WI38 (cell line): ENCODE results near the gene TOGARAM2.

ENCODE experiments used
- H3K4me3 ChIP-seq: 2 replicates; pipeline ENCODE4 v1.5.1; 2011; ENCODE audit warnings: low read depth, mild to moderate bottlenecking, control low read depth, low read length
- CTCF ChIP-seq: IDR thresholded peaks from 2 replicates; pipeline ENCODE4 v1.5.1; 2012; ENCODE audit warnings: low read depth, mild to moderate bottlenecking, control low read depth, low read length

Gene TOGARAM2

GRCh38 chr2:28960401-28960800 lies 20.7 kb upstream of the TOGARAM2 start:
- no peak for TF ChIP-seq CTCF
- no peak overlapping the region for H3K4me3 ChIP-seq

DNA sequence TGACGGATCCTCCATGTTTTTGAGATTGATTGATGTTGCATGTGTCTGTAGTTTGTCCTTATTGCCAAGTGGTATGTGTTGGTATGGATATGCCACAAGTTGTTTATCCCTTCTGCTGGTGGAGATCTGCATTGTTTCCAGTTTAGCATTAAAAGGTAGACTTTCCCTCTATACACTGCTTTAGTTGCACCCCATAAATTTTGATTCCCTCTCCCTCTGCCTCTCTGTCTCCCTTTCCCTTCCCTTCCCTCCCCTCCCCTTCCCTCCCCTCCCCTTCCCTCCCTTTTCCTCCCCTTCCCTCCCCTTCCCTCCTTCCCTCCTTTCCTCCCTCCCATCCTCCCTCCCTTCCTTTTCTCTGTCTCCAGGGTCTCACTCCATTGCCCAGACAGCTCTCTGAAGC lies 18.6 kb upstream of the TOGARAM2 start:
- no peak for TF ChIP-seq CTCF

GRCh38 chr2:28970464-28971160 lies 10.5 kb upstream of the TOGARAM2 start:
- no peak for TF ChIP-seq CTCF
- no peak overlapping the region for H3K4me3 ChIP-seq

More for the DNA sequence above, 18.6 kb upstream of the TOGARAM2 start:
- H3K4me3 ChIP-seq = no peak overlapping the region

- no peak overlapping the region for H3K4me3 ChIP-seq
Measured at GRCh38 chr2:28972778-28973335, 8.2 kb upstream of the TOGARAM2 start.

GRCh38 chr2:28974252-28974651 lies 6.8 kb upstream of the TOGARAM2 start:
- no peak for TF ChIP-seq CTCF
- no peak overlapping the region for H3K4me3 ChIP-seq

More at GRCh38 chr2:28972778-28973335, 8.2 kb upstream of the TOGARAM2 start:
- no peak for TF ChIP-seq CTCF

DNA sequence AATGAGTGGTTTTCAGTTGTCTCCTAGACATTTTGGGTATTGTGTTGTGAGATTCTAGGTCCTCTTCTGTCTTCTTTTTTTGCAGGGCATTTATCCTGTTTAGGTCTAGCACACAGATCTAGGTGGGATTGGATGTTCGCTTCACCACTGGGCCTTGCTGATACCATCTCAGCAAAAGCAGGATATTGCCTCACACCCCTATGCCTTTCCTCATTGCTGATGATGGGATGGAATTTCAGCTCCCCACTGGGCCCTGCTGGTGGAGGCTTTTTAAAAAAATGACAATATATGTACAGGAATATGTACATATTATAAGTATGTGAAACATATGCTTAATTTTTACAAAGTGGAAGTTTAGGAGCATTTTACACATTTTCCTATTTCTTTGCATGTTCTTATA lies 5.4 kb upstream of the TOGARAM2 start:
- no peak overlapping the region for H3K4me3 ChIP-seq
- no peak for TF ChIP-seq CTCF

DNA sequence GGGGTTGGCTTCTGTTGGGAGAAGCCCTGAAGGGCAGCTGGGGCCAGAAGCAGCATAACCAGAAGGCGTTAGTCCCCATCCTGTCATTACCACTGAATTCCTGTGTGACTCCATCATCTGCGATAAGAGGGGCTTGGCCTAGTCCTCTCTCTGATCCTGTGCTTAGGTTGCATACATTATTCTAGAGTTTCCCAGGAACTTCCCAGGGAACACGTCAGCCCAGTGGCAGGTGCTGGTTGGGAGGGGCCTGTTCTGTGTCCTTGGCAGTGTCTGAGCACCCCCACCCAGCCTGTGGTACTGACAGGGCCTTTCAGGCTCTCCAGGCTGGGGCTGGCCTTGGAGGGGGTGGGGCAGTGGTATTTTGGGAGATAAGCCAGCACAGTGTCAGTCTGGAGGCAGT lies 4.5 kb upstream of the TOGARAM2 start:
- no peak overlapping the region for H3K4me3 ChIP-seq

More for the DNA sequence above, 4.5 kb upstream of the TOGARAM2 start:
- TF ChIP-seq CTCF = no peak
